NCI-H1417 treated with DMSO at 0.1 percent for 48 hours (cell line): Measurements from ENCODE around the gene OGDHL.
"Not testable (repeated sequence)": the region's sequence is repeated elsewhere in the genome, so short reads cannot be mapped to it uniquely, and the experiment has no call there.

ENCODE experiments used
- DNase-seq: peaks from one replicate; lab custom pipeline; 2025; lab: John Stamatoyannopoulos, UW

Gene OGDHL

DNA sequence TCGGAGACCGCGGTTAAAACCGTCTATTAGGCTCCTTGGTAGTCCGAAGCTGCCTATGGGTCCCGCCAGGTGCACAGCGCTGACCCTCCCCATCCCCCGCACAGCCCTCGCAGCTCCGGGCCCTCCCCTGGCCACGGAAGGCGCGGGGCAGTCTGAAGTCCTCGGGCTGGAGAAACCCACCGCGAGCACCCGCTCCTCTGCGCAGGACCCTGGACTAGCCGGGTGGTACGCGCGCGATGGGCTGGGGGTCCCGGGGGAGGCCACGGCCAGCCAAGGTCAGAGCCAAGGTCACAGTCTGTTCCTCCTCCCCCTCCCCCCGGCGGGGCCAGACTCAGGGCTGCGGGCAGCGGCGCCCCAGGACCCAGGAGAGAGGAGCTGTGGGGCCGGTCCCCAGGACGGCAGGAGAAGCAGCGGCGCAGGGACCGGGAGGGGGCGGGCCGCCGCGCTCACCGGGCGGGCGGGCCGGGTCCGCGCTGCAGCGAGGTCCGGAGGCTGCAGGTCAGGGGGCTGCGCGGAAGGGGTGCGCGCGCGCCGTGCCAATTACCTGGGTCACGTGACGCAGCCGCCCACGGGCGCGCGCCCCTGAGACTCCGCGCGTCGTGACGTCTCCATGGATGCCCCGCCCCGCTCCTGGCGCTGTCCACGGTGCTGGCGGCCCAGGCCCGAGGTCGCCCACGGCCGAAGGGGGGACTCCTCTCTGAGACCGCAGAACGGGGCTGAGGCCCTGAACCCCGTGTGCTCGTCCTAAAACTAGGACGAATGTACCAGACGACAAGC is at the start of gene OGDHL:
Gene OGDHL (minus strand): TSS at position 535 of the 777 bp plus-strand sequence. CDS start 3,731 bp downstream, outside the sequence.
- DNase-seq = no peak

DNA sequence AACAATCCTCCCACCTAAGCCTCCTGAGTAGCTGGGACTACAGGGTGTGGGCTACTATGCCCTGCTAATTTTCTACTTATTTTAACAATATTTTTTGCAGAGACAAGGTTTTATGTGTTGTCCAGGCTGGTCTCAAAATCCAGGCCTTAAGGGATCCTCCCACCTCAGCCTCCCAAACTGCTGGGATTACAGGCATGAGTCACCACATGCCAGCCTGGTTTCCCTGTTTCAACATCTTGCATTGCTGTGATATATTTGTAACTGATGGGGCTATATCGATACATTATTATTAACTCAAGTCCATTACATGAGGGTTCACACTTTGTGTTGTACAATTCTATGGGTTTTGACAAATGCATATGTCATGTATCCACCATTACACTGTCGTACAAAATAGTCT is 41.9 kb upstream of the OGDHL start:
- DNase-seq = no peak

- no peak for DNase-seq
Observed at GRCh38 chr10:49798275-49798674, 36.2 kb upstream of the OGDHL start.

DNA sequence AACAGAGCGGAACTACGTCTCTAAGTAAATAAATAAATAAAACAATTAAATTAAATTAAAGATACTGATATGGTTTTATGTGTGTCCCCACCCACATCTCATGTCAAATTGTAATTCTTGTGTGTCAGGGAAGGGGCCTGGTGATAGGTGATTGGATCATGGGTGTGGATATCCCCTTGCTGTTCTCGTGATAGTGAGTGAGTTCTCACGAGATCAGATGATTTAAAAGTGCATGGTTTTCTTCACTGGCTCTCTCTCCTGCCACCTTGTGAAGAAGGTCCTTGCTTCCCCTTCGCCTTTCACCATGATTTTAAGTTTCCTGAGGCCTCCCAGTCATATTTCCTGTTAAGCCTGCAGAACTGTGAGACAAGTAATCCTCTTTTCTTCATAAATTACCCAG is 29.0 kb upstream of the OGDHL start:
- DNase-seq = no peak

- DNase-seq = no peak
Observed at GRCh38 chr10:49784681-49785080, 22.6 kb upstream of the OGDHL start.

DNA sequence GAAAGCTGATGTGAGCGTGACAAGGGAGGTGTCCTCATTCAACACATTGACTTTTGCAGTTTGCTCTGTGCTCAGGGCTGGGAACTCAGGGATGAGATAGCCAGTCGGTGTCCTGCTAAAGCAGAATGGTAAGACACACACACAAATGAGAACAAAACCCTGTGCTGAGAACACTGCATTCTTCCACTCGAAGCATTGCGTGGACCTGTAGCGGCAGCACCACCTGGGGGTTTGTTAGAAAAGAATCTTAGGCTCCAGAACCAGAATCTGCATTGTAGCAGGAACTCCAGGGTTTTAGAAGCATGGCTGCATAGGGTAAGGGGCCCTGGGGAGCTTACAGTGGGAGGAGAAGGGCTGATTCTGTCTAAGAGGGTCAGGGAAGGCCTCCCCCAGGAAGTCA is 21.5 kb upstream of the OGDHL start:
- DNase-seq = no peak

DNA sequence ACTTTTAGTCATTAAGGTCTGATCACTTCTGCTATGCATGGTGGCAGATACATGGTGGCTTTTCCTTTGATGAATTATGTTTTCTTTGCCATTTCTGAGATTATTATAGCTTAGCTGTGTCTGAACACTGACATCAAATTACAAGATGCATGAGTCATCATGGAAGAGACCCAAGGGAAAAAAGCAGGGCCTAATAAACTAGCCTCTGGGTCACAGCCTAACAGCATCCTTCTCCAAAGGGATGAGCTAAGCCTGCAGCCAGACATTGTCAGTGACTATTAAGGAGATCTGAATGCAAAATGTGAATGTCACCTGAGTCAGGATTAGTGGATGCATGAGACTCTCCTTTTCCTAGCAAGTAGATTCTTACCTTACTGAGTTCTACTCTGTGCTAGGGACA is 19.1 kb upstream of the OGDHL start:
- no peak for DNase-seq

DNA sequence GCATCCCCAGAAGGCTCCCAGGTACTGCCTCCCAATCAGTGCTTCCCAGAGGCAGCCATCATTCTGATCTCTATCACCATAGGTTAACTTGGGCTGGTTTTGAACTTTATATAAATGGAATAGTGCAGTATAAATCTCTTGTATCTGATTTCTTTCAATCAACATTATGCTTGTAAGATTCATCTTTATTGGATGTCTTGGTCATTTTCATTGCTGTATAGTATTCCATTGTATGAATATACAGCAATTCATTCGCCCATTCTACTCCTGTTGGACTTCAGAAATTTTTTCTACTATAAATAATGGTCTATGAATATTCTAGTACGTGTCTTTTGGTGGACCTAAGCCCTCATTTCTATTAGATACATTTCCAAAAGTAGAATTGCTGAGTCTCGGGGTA is 16.1 kb upstream of the OGDHL start:
- DNase-seq = no peak

GRCh38 chr10:49776851-49777250 is 14.7 kb upstream of the OGDHL start:
- DNase-seq = no peak

- no peak for DNase-seq
Observed at GRCh38 chr10:49775014-49775413, 12.9 kb upstream of the OGDHL start.

- DNase-seq = not testable (repeated sequence)
Observed at GRCh38 chr10:49772944-49773343, 10.8 kb upstream of the OGDHL start.

DNA sequence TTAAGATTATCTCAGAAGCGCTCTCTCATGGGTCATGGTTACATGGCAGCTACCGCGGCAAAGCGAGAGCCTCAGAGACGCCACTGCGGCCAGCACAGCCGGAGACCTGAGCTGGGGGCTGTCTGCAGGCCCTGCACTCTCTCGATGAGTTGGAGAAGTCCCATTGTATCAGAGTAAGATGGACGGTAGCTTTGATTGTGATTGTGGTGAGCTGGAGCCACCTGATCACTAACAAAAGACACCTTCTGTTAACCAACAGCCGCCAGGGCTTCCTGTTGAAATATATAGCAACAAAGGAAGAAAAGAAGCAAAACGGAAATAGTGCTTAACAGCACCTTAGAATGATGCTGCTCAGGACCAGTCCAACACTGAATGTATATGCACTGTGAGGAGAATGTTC is 8.9 kb upstream of the OGDHL start:
- DNase-seq = not testable (repeated sequence)

- no peak for DNase-seq
Observed at GRCh38 chr10:49769692-49770091, 7.6 kb upstream of the OGDHL start.

GRCh38 chr10:49768731-49769130 is 6.6 kb upstream of the OGDHL start:
- no peak for DNase-seq

GRCh38 chr10:49768329-49768728 is 6.2 kb upstream of the OGDHL start:
- DNase-seq = no peak

DNA sequence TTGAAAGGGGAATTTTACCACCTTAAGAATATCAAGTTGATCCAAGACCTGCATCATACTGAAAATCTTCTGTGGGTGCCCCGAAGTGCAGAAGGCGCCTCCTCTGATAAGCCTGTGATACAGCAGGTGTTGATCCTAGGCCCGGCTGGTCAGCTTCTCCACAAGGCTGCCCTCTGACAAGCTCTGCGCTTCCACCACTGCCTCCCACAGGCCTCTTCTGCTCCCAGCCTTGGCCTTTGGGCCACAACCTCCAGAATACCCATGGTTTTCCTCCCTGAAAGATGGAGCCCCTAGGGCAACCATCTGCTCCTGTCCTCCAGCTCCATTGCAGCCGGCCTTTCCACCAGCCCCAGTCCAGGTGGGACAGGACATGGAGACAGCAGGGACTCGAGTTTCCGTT is 5.6 kb upstream of the OGDHL start:
- DNase-seq = no peak

DNA sequence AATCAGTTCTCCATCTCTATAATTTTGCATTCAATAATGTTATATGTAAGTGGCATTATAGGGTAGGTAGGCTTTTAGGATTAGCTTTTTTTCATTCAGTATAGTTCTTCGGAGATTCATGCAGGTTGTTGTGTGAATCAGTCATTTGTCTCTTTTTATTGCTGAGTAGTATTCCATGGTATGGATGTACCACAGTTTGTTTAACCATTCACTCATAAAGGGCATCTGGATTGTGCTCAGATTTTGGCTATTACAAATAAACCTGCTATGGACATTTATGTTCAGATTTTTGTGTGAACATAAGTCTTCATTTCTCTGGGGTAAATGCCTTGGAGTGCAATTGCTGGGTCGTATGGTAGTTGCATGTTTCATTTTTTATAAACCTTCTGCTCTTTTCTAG is 4.4 kb upstream of the OGDHL start:
- no peak for DNase-seq

DNA sequence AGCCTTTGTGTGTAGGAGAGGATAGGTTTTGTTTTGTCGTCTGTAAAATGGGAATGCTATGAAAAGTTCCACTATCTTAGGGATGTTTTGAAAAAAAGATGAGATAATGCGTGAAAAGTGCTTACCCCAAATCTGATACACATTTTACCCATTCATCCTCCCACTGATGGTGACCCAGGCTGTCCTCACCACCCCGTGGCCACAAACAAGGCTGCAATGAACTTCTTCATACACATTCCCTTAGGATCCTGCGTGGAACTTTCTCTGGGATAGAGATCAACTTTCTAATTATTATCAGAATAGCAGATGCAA is 399 bp upstream of the OGDHL start:
- DNase-seq = no peak

GRCh38 chr10:49761201-49761788 is 828 bp downstream of the OGDHL start:
- no peak for DNase-seq

DNA sequence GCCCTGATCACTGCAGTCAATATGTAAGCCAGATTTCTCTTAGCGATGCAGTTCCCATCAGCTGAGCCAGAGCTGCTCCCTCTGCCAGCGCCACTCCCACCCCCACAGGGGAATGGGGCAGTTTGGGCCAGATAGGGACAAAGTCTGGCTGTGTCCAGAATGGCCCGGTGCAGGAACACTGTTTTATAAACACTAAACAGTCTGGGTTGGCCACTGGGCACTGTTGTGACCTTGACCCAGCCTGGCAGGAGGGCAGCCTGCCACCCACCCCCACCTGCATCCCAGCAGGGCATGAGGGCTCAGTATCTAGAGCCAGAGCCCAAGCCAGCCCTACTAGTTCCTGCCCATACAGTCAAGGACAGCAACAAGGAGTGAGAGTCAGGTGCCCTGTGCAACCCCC is 1.3 kb downstream of the OGDHL start:
- DNase-seq = no peak

- DNase-seq = no peak
Observed at GRCh38 chr10:49759787-49760551, 2.2 kb downstream of the OGDHL start.

DNA sequence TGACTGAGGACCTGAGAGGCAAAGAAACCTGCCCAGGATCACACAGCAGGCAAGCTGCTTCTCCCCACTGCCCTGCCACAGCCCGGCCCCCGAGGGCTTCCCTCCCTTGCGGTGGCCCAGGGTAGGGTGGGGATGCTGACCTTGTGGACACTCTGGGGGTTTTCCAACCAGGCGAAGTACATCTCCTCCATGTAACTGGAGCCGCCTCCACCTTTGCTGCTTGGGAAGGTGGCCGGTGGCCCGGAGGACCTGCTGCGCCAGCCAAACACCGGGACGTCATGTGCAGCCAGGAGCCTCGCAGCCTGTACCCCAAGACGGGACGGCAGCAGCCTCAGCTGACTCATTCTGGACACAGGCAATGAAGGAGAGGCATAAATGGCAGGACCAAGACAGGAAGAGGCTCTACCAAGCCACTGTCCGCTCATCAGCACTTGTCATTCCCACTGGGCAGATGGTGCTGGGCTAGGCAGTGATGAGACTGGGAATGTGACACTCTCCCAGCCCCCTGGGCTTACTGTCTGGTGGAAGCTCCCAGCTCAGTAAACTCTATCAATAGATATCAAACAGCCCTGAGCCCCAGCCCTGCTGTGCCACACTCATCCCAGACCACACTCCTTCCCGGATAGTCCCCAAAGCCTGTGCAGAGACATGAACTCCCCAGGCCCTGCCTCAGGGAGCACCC is 3.7 kb downstream of the OGDHL start:
- DNase-seq = no peak

GRCh38 chr10:49756641-49757040 is 5.5 kb downstream of the OGDHL start:
- no peak for DNase-seq
